Raji (cell line): ENCODE results near the gene DEAF1.

ENCODE experiments used
- POLR2A ChIP-seq: IDR thresholded peaks from 2 replicates; pipeline ENCODE4 v1.6.1; 2011; ENCODE audit warnings: low read depth, low read length, control low read depth; ENCODE audit not compliant: insufficient read depth

DEAF1 gene

GRCh38 chr11:609341-609811, 85.6 kb downstream of the DEAF1 start:
- TF ChIP-seq POLR2A, result no peak

- TF ChIP-seq POLR2A, result no peak
These were observed 86.2 kb downstream of the DEAF1 start for GRCh38 chr11:608791-609251.

GRCh38 chr11:607971-608659, 86.9 kb downstream of the DEAF1 start:
- TF ChIP-seq POLR2A, result no peak

GRCh38 chr11:607020-607780, 87.8 kb downstream of the DEAF1 start:
- TF ChIP-seq POLR2A, result no peak

GRCh38 chr11:606245-606644, 88.8 kb downstream of the DEAF1 start:
- TF ChIP-seq POLR2A, result no peak

- no peak for TF ChIP-seq POLR2A
These were observed 89.5 kb downstream of the DEAF1 start for GRCh38 chr11:605286-606129.

GRCh38 chr11:603154-603553, 91.9 kb downstream of the DEAF1 start:
- no peak for TF ChIP-seq POLR2A

GRCh38 chr11:601573-602245, 93.3 kb downstream of the DEAF1 start:
- no peak for TF ChIP-seq POLR2A

- no peak for TF ChIP-seq POLR2A
These were observed 96.9 kb downstream of the DEAF1 start for GRCh38 chr11:598005-598680.

GRCh38 chr11:597166-597725, 97.8 kb downstream of the DEAF1 start:
- TF ChIP-seq POLR2A, result no peak

- no peak for TF ChIP-seq POLR2A
These were observed 98.6 kb downstream of the DEAF1 start for GRCh38 chr11:596374-596773.

GRCh38 chr11:595400-595799, 99.6 kb downstream of the DEAF1 start:
- TF ChIP-seq POLR2A, result no peak
